WTC11 (cell line): Measurements from ENCODE around the gene ZNF99. TPM values are rescaled to one million over a fixed set of nuclear protein-coding genes. Genes with fewer than 3 reads are reported as not detected.
"Not testable (repeated sequence)": the region's sequence is repeated elsewhere in the genome, so short reads cannot be mapped to it uniquely, and the experiment has no call there.

Experiments
- ATAC-seq: fragments of 200-7000 bp; cut with Tn5 transposase; 2 replicates; pipeline ENCODE4 v1.10.0; 2021; ENCODE audit warnings: mild to moderate bottlenecking, moderate library complexity
- CTCF ChIA-PET: fragments of 300-600 bp; sonication (Branson Sonifier 250); formaldehyde crosslinking; loops from one replicate; lab custom pipeline; 2021; ENCODE audit warnings: antibody characterized with exemption; lab: Charles Lee
- POLR2A ChIA-PET: fragments of 350-600 bp; sonication (Branson Sonifier 250); formaldehyde crosslinking; loops from one replicate; lab custom pipeline; 2021; ENCODE audit warnings: antibody characterized with exemption; lab: Charles Lee
- DNase-seq: peaks from one replicate; pipeline ENCODE4 v3.0.0; 2021; ENCODE audit warnings: low spot score
- H3K27ac Mint-ChIP-seq: 2 replicates; pipeline ENCODE4 v1.8.0; 2021; ENCODE audit warnings: mixed read lengths
- H3K27me3 Mint-ChIP-seq: 2 replicates; pipeline ENCODE4 v1.8.0; 2021; ENCODE audit warnings: low read depth, mild to moderate bottlenecking, moderate library complexity, mixed read lengths
- H3K36me3 Mint-ChIP-seq: 2 replicates; pipeline ENCODE4 v1.8.0; 2021; ENCODE audit warnings: mixed read lengths
- H3K4me1 Mint-ChIP-seq: 2 replicates; pipeline ENCODE4 v1.8.0; 2022; ENCODE audit warnings: mixed read lengths
- H3K4me3 Mint-ChIP-seq: 2 replicates; pipeline ENCODE4 v1.8.0; 2021; ENCODE audit warnings: mild to moderate bottlenecking, moderate library complexity, mixed read lengths
- H3K9me3 Mint-ChIP-seq: 2 replicates; pipeline ENCODE4 v1.8.0; 2021; ENCODE audit warnings: mixed read lengths
- AR ChIP-seq: fragments of 250-450 bp; sonication (Bioruptor Pico); IDR thresholded peaks from 2 replicates; pipeline ENCODE4 v1.9.0; 2021; ENCODE audit warnings: mild to moderate bottlenecking
- CTCF ChIP-seq: fragments of 200-600 bp; IDR thresholded peaks from 2 replicates; pipeline ENCODE4 v1.8.0; 2022; ENCODE audit warnings: antibody characterized with exemption
- FOXP4 ChIP-seq: sonication (generic); formaldehyde crosslinking; IDR thresholded peaks from 2 replicates; pipeline ENCODE4 v1.8.0; 2022; ENCODE audit warnings: mild to moderate bottlenecking, missing genetic modification reagents
- ZNF317 ChIP-seq: sonication (generic); formaldehyde crosslinking; IDR thresholded peaks from 2 replicates; pipeline ENCODE4 v1.8.1; 2023; ENCODE audit warnings: low read depth, mild to moderate bottlenecking, moderate library complexity, missing genetic modification reagents, borderline replicate concordance
- total RNA-seq: library from RNA; stranded (reverse); gene quantifications from 3 replicates; pipeline ENCODE4 v1.2.3, GENCODE V29; 2021
- TF ChIP-seq, protein P1 (sequence below): fragments of 250-450 bp; sonication (Bioruptor Pico); IDR thresholded peaks from 2 replicates; pipeline ENCODE4 v1.9.0; 2021; ENCODE audit warnings: mild to moderate bottlenecking, borderline replicate concordance
- TF ChIP-seq, protein P2 (sequence below): sonication (generic); formaldehyde crosslinking; IDR thresholded peaks from 2 replicates; pipeline ENCODE4 v1.8.1; 2022; ENCODE audit warnings: mild to moderate bottlenecking, missing genetic modification reagents, moderate library complexity, borderline replicate concordance

ZNF99 gene
- total RNA-seq, 1 experiment from 2014 or later: not detected

DNA sequence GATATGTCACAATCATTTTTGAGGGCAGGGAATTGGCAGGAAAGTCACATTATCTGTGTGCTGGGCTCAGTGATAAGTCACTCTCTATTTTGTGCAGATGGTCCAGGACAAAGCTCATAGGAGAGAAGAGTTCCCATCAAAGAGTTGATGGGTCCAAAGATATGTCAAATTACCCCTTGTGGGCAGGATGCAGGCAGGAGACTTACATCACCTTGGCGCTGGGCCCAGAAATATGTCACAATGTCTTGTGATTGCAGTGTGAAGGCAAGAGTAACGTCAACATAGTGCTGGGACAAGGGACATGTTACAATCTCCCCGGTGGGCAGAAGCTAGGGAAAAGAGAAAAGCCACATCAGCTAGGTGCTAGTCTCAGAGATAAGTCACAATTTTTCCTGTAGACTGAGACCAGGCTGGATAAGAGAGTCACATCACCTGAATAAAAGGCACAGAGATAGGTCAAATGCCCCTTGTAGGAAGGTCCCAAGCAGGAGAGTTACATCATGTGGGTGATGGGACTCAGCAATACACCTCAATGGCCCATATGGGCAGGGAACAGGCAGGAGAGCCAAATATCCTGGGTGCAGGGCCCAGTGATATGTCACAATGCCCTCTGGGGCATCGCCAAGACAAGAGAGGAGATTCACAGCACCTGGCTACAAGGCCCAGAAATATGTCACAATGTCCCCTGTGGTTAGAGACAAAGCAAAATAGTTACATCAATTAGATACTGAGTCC, 47.9 kb downstream of the ZNF99 start (continued):
- TF ChIP-seq, protein P1, sequence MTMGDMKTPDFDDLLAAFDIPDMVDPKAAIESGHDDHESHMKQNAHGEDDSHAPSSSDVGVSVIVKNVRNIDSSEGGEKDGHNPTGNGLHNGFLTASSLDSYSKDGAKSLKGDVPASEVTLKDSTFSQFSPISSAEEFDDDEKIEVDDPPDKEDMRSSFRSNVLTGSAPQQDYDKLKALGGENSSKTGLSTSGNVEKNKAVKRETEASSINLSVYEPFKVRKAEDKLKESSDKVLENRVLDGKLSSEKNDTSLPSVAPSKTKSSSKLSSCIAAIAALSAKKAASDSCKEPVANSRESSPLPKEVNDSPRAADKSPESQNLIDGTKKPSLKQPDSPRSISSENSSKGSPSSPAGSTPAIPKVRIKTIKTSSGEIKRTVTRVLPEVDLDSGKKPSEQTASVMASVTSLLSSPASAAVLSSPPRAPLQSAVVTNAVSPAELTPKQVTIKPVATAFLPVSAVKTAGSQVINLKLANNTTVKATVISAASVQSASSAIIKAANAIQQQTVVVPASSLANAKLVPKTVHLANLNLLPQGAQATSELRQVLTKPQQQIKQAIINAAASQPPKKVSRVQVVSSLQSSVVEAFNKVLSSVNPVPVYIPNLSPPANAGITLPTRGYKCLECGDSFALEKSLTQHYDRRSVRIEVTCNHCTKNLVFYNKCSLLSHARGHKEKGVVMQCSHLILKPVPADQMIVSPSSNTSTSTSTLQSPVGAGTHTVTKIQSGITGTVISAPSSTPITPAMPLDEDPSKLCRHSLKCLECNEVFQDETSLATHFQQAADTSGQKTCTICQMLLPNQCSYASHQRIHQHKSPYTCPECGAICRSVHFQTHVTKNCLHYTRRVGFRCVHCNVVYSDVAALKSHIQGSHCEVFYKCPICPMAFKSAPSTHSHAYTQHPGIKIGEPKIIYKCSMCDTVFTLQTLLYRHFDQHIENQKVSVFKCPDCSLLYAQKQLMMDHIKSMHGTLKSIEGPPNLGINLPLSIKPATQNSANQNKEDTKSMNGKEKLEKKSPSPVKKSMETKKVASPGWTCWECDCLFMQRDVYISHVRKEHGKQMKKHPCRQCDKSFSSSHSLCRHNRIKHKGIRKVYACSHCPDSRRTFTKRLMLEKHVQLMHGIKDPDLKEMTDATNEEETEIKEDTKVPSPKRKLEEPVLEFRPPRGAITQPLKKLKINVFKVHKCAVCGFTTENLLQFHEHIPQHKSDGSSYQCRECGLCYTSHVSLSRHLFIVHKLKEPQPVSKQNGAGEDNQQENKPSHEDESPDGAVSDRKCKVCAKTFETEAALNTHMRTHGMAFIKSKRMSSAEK (CRISPR knock-in tag): no peak

GRCh38 chr19:22733691-22734090, 50.3 kb downstream of the ZNF99 start:
- TF ChIP-seq ZNF317 (CRISPR knock-in tag): no peak
- no peak for TF ChIP-seq FOXP4 (CRISPR knock-in tag)
- TF ChIP-seq AR: no peak
- no peak for TF ChIP-seq CTCF
- TF ChIP-seq, protein P2, sequence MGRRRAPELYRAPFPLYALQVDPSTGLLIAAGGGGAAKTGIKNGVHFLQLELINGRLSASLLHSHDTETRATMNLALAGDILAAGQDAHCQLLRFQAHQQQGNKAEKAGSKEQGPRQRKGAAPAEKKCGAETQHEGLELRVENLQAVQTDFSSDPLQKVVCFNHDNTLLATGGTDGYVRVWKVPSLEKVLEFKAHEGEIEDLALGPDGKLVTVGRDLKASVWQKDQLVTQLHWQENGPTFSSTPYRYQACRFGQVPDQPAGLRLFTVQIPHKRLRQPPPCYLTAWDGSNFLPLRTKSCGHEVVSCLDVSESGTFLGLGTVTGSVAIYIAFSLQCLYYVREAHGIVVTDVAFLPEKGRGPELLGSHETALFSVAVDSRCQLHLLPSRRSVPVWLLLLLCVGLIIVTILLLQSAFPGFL (CRISPR knock-in tag): no peak
- TF ChIP-seq, all 79 proteins: peak for 0
- H3K9me3 Mint-ChIP-seq: peaks cover 93% of the 10 kb centered on the region
- DNase-seq (no peak), ATAC-seq (no peak)
- peaks cover 22% of the 10 kb centered on the region for H3K27me3 Mint-ChIP-seq
- peaks cover 85% of the 10 kb centered on the region for H3K36me3 Mint-ChIP-seq
- POLR2A ChIA-PET: no interaction called here
- no peak overlapping the region for H3K27ac Mint-ChIP-seq
- no peak overlapping the region for H3K4me3 Mint-ChIP-seq
- CTCF ChIA-PET: no interaction called here
- H3K4me1 Mint-ChIP-seq: no peaks in the 10 kb centered on the region

DNA sequence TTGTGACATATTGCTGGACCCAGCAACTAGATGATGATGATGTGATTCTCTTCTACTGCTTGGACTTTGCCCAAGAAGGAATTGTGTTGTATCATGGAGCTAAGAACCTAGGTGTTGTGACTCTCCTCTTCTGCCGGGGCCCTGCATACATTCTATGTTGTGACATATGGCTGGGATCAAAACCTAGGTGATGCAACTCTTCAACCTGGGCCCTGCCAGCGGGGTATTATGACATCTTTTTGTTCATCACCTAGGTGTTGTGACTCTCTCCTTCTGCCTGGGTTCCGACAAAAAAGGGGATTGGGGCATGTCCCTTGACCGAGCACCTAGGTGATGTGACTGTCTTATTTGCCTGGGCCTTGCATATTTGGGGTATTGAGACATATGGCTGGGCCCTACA, 55.7 kb downstream of the ZNF99 start:
- CTCF ChIA-PET: not testable (repeated sequence)
- peaks cover 81% of the 10 kb centered on the region for H3K36me3 Mint-ChIP-seq

GRCh38 chr19:22721533-22721932, 62.4 kb downstream of the ZNF99 start:
- H3K4me1 Mint-ChIP-seq, DNase-seq, ATAC-seq, CTCF ChIA-PET, H3K4me3 Mint-ChIP-seq, POLR2A ChIA-PET, H3K27ac Mint-ChIP-seq, H3K27me3 Mint-ChIP-seq: not testable (repeated sequence)
- Mint-ChIP-seq H3K9me3 (peaks cover 80% of the 10 kb centered on the region), H3K36me3 (peaks cover 72% of the 10 kb centered on the region)

More for the DNA sequence above, 55.7 kb downstream of the ZNF99 start:
- H3K4me3 Mint-ChIP-seq, ATAC-seq, H3K27ac Mint-ChIP-seq, DNase-seq, H3K4me1 Mint-ChIP-seq, POLR2A ChIA-PET: not testable (repeated sequence)
- peaks cover 85% of the 10 kb centered on the region for H3K9me3 Mint-ChIP-seq
- peaks cover 10% of the 10 kb centered on the region for H3K27me3 Mint-ChIP-seq
